AG04450 (cell line): ENCODE results near the gene SHISA9. TPM values are rescaled to one million over a fixed set of nuclear protein-coding genes. Genes with fewer than 3 reads are reported as not detected.

Experiments
- CTCF ChIA-PET: fragments of 300-600, 350-600 bp; formaldehyde crosslinking; extraction: SDS; loops from one replicate; lab custom pipeline; 2022; ENCODE audit warnings: antibody characterized with exemption, inconsistent platforms; lab: Charles Lee
- POLR2A ChIA-PET: fragments of 350-600 bp; formaldehyde crosslinking; extraction: SDS; loops from one replicate; lab custom pipeline; 2021; ENCODE audit warnings: antibody characterized with exemption, inconsistent platforms; lab: Yijun Ruan, JAX
- DNase-seq: peaks from one replicate; pipeline ENCODE4 v3.0.0-alpha.2; 2011; ENCODE audit warnings: low read depth, low spot score
- H3K27ac ChIP-seq: one replicate; pipeline ENCODE4 v1.5.1; 2012; ENCODE audit warnings: low read depth, low read length, control low read depth
- H3K27me3 ChIP-seq: one replicate; pipeline ENCODE4 v1.6.0; 2012; ENCODE audit warnings: low read length; ENCODE audit not compliant: control insufficient read depth, insufficient read depth
- H3K4me3 ChIP-seq: 2 replicates; pipeline ENCODE4 v1.5.1; 2011; ENCODE audit warnings: mild to moderate bottlenecking, low read depth, low read length, control low read depth
- H3K9me3 ChIP-seq: 2 replicates; pipeline ENCODE4 v1.5.1; 2012; ENCODE audit warnings: low read length; ENCODE audit not compliant: control insufficient read depth, insufficient read depth
- polyA plus RNA-seq: library from polyadenylated mRNA; depleted of rRNA; stranded (reverse); fragments of >200 nt; gene quantifications from 2 replicates; pipeline ENCODE4 v1.2.3, GENCODE V29; 2011
- TF ChIP-seq, protein P1 (sequence below): IDR thresholded peaks from 2 replicates; pipeline ENCODE4 v1.5.1; 2011; ENCODE audit warnings: low read depth, low read length, control low read depth, inconsistent platforms

The SHISA9 gene
- polyA plus RNA-seq, 1 experiment = not detected

DNA sequence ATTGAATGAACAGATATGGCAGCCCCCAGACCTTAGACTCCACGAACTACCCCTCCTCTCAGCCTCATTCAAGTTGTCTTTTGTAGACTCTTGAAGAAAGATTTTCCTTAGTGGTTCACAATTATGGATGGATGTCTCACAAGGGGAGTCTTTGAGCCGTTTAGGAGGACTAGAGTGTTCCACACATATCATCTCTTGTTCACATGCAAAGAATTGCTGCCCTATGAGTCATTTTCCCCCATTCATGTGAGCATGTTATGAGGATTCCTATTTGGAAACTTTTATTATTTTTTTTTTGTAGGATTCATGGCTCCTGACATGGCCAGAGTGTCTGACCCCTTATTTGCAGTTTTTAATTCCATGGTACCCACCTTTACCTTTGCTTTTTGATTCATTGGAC, 237.1 kb downstream of the SHISA9 start:
- TF ChIP-seq, protein P1, sequence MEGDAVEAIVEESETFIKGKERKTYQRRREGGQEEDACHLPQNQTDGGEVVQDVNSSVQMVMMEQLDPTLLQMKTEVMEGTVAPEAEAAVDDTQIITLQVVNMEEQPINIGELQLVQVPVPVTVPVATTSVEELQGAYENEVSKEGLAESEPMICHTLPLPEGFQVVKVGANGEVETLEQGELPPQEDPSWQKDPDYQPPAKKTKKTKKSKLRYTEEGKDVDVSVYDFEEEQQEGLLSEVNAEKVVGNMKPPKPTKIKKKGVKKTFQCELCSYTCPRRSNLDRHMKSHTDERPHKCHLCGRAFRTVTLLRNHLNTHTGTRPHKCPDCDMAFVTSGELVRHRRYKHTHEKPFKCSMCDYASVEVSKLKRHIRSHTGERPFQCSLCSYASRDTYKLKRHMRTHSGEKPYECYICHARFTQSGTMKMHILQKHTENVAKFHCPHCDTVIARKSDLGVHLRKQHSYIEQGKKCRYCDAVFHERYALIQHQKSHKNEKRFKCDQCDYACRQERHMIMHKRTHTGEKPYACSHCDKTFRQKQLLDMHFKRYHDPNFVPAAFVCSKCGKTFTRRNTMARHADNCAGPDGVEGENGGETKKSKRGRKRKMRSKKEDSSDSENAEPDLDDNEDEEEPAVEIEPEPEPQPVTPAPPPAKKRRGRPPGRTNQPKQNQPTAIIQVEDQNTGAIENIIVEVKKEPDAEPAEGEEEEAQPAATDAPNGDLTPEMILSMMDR = no peak
- ChIA-PET CTCF (no interaction called here), POLR2A (no interaction called here)
- Histone ChIP-seq H3K9me3 (peaks cover 11% of the 10 kb centered on the region), H3K27me3 (no peaks in the 10 kb centered on the region), H3K4me3 (no peak overlapping the region), H3K27ac (no peak overlapping the region)
- no peak for DNase-seq

DNA sequence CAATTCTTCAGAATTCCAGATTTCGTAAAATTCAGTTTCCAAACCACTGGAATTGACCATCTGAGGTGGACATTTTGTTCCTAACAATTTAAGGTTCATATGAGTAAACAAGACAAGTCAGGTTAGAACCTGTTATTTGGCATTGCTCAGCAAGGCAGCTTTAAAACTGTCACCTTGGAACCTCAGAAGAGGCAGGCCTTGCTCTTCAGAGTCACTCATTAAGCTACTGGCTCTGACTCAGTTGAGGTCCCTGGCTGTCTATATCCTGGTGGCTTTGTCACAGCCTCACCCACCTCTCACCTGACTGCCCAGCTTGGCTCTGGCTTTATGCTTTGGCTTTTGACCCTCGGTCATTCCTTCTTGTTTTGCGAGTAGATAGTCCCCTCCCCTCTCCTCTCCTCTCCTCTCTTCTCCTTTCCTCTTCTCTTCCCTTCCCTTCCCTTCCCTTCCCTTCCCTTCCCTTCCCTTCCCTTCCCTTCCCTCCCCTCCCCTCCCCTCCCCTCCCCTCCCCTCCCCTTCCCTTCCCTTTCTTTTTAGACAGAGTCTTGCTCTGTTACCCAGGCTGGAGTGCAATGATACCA, 238.4 kb downstream of the SHISA9 start:
- H3K9me3 ChIP-seq = peaks cover 10% of the 10 kb centered on the region
- H3K27ac ChIP-seq = no peak overlapping the region
- no peak overlapping the region for H3K4me3 ChIP-seq
- no peak for DNase-seq
- TF ChIP-seq, protein P1 = no peak
- ChIA-PET CTCF (no interaction called here), POLR2A (no interaction called here)
- H3K27me3 ChIP-seq = no peaks in the 10 kb centered on the region

DNA sequence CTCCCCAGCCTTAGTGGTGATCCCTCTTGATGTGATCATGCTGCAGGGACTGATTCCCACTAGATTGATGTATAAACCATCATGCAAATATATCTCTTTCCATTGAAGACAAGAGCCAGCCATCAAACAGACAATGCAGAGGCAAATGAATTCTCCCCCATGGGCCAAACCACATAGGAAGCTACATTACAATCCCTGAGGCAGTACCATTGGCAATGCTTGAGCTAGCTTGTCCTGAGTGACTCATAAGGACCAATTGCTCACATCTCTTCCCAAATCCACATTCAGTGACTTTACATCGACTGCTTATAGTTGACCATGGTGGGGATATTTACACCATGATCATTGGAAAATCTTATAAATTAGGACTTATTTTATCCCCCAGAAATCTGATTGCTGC, 242.2 kb downstream of the SHISA9 start:
- Histone ChIP-seq H3K27me3 (no peaks in the 10 kb centered on the region), H3K4me3 (no peak overlapping the region), H3K27ac (no peak overlapping the region), H3K9me3 (peaks cover 32% of the 10 kb centered on the region)
- POLR2A ChIA-PET = no interaction called here
- TF ChIP-seq, protein P1 = no peak
- DNase-seq = no peak
- CTCF ChIA-PET = no interaction called here

- CTCF ChIA-PET = no interaction called here
- TF ChIP-seq, protein P1 = no peak
- Histone ChIP-seq H3K27ac (no peak overlapping the region), H3K4me3 (no peak overlapping the region), H3K9me3 (peaks cover 48% of the 10 kb centered on the region), H3K27me3 (no peaks in the 10 kb centered on the region)
- DNase-seq = no peak
- POLR2A ChIA-PET = no interaction called here
These were observed 245.4 kb downstream of the SHISA9 start for GRCh38 chr16:13146829-13147228.

DNA sequence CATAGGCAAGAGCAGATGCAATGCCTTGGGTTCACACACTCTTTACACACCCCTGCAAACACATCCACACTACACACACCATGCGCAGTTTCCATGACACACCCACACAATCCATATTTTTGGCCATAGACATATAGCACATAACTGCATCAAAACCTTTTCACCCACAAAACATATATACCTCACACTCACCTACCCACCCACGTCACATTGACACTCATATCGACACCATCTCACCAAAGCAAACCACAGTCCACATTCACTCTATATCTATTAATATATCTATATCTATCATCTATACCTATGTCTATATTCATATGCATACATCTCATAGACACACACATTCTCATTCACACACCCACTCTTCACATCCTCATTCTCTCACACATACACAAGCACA, 246.9 kb downstream of the SHISA9 start:
- Histone ChIP-seq H3K4me3 (no peak overlapping the region), H3K27ac (no peak overlapping the region)

More for the DNA sequence above, 246.9 kb downstream of the SHISA9 start:
- CTCF ChIA-PET = no interaction called here
- no peak for DNase-seq
- TF ChIP-seq, protein P1 = no peak
- H3K9me3 ChIP-seq = peaks cover 43% of the 10 kb centered on the region
- H3K27me3 ChIP-seq = no peaks in the 10 kb centered on the region
- POLR2A ChIA-PET = no interaction called here
